H9 (cell line): ENCODE measurements around the gene B3GNT9. TPM values are rescaled to one million over a fixed set of nuclear protein-coding genes. Genes with fewer than 3 reads are reported as not detected.

ENCODE experiments used
- DNase-seq: peaks from one replicate; pipeline ENCODE4 v3.0.0-alpha.2; 2017
- H2AFZ ChIP-seq: one replicate; pipeline ENCODE4 v1.6.1; 2013; ENCODE audit warnings: mild to moderate bottlenecking, low read length, control low read depth, moderate library complexity
- H2AK5ac ChIP-seq: 2 replicates; pipeline ENCODE4 v1.6.1; 2013; ENCODE audit warnings: low read length, control low read depth, mixed read lengths; ENCODE audit not compliant: insufficient read length
- H2BK120ac ChIP-seq: one replicate; pipeline ENCODE4 v1.6.1; 2013; ENCODE audit warnings: low read depth, mild to moderate bottlenecking, low read length, control low read depth, inconsistent platforms; ENCODE audit not compliant: poor library complexity, severe bottlenecking
- H2BK12ac ChIP-seq: 2 replicates; pipeline ENCODE4 v1.6.1; 2013; ENCODE audit warnings: low read length, control low read depth, mixed read lengths, low read depth; ENCODE audit not compliant: insufficient read length
- H2BK15ac ChIP-seq: 2 replicates; pipeline ENCODE4 v1.6.1; 2013; ENCODE audit warnings: low read depth, low read length, control low read depth
- H2BK20ac ChIP-seq: one replicate; pipeline ENCODE4 v1.6.1; 2013; ENCODE audit warnings: low read depth, mild to moderate bottlenecking, low read length, control low read depth, inconsistent platforms; ENCODE audit not compliant: poor library complexity, severe bottlenecking
- H2BK5ac ChIP-seq: 2 replicates; pipeline ENCODE4 v1.6.1; 2013; ENCODE audit warnings: low read length, control low read depth, mixed read lengths; ENCODE audit not compliant: insufficient read length
- H3K14ac ChIP-seq: 2 replicates; pipeline ENCODE4 v1.6.1; 2013; ENCODE audit warnings: low read length, control low read depth; ENCODE audit not compliant: insufficient read depth
- H3K18ac ChIP-seq: 2 replicates; pipeline ENCODE4 v1.6.1; 2013; ENCODE audit warnings: low read depth, mild to moderate bottlenecking, mixed read lengths, low read length, control low read depth; ENCODE audit not compliant: insufficient read length
- H3K23ac ChIP-seq: 2 replicates; pipeline ENCODE4 v1.6.1; 2013; ENCODE audit warnings: low read length, control low read depth, mixed read lengths, low read depth; ENCODE audit not compliant: insufficient read length
- H3K23me2 ChIP-seq: 2 replicates; pipeline ENCODE4 v1.6.1; 2013; ENCODE audit warnings: low read depth, mild to moderate bottlenecking, mixed read lengths, low read length, control low read depth; ENCODE audit not compliant: insufficient read length, poor library complexity, severe bottlenecking
- H3K27ac ChIP-seq: 2 replicates; pipeline ENCODE4 v1.5.1; 2013; ENCODE audit warnings: low read length, control low read depth, mixed read lengths, low read depth; ENCODE audit not compliant: insufficient read length
- H3K27me3 ChIP-seq: 2 replicates; pipeline ENCODE4 v1.6.1; 2013; ENCODE audit warnings: low read length, control low read depth, inconsistent platforms; ENCODE audit not compliant: insufficient read depth
- H3K4ac ChIP-seq: 2 replicates; pipeline ENCODE4 v1.6.1; 2013; ENCODE audit warnings: low read depth, mild to moderate bottlenecking, control low read depth, inconsistent platforms, low read length, moderate library complexity
- H3K4me1 ChIP-seq: 2 replicates; pipeline ENCODE4 v1.6.1; 2013; ENCODE audit warnings: low read length, control low read depth, inconsistent platforms; ENCODE audit not compliant: insufficient read depth
- H3K4me2 ChIP-seq: 2 replicates; pipeline ENCODE4 v1.6.1; 2013; ENCODE audit warnings: low read length, control low read depth, mixed read lengths; ENCODE audit not compliant: insufficient read length, insufficient read depth
- H3K56ac ChIP-seq: 2 replicates; pipeline ENCODE4 v1.6.1; 2013; ENCODE audit warnings: low read depth, mild to moderate bottlenecking, mixed read lengths, low read length, control low read depth; ENCODE audit not compliant: insufficient read length
- H3K79me1 ChIP-seq: 2 replicates; pipeline ENCODE4 v1.6.1; 2013; ENCODE audit warnings: low read depth, mild to moderate bottlenecking, moderate library complexity, low read length, control low read depth, inconsistent platforms; ENCODE audit not compliant: insufficient read depth, poor library complexity, severe bottlenecking
- H3K79me2 ChIP-seq: 2 replicates; pipeline ENCODE4 v1.6.1; 2013; ENCODE audit warnings: low read length, control low read depth, inconsistent platforms; ENCODE audit not compliant: insufficient read depth
- H3K9ac ChIP-seq: 2 replicates; pipeline ENCODE4 v1.6.1; 2013; ENCODE audit warnings: low read length, control low read depth, mixed read lengths; ENCODE audit not compliant: insufficient read length; ENCODE audit errors: extremely low read depth
- H3K9me3 ChIP-seq: one replicate; pipeline ENCODE4 v1.6.1; 2013; ENCODE audit warnings: low read depth, low read length, inconsistent platforms; ENCODE audit not compliant: control insufficient read depth
- H3T11ph ChIP-seq: one replicate; pipeline ENCODE4 v1.6.1; 2013; ENCODE audit warnings: mild to moderate bottlenecking, low read length, control low read depth, inconsistent platforms
- H4K20me1 ChIP-seq: one replicate; pipeline ENCODE4 v1.6.1; 2013; ENCODE audit not compliant: control insufficient read depth, insufficient read length, insufficient read depth
- H4K5ac ChIP-seq: 2 replicates; pipeline ENCODE4 v1.6.1; 2013; ENCODE audit warnings: low read depth, mild to moderate bottlenecking, mixed read lengths, low read length, control low read depth; ENCODE audit not compliant: insufficient read length
- H4K8ac ChIP-seq: replicated peaks from 2 replicates; pipeline ENCODE4 v1.6.1; 2013; ENCODE audit warnings: low read length, control low read depth, mixed read lengths, low read depth; ENCODE audit not compliant: insufficient read length
- H4K91ac ChIP-seq: 2 replicates; pipeline ENCODE4 v1.6.1; 2013; ENCODE audit warnings: low read depth, mild to moderate bottlenecking, moderate library complexity, mixed read lengths, low read length, control low read depth; ENCODE audit not compliant: insufficient read length
- H3K27ac Mint-ChIP-seq, 3 experiments: 2 replicates in 2 of 3; 3 replicates in 1 of 3; pipeline ENCODE4 v1.8.0; 2020 to 2021; ENCODE audit warnings: mixed read lengths in 3 of 3, mild to moderate bottlenecking in 1 of 3, moderate library complexity in 1 of 3
- H3K27me3 Mint-ChIP-seq: 2 replicates; pipeline ENCODE4 v1.8.0; 2021; ENCODE audit warnings: low read depth, mild to moderate bottlenecking, moderate library complexity, mixed read lengths
- H3K36me3 Mint-ChIP-seq, 3 experiments: 2 replicates in 2 of 3; 3 replicates in 1 of 3; pipeline ENCODE4 v1.8.0; 2020 to 2021; ENCODE audit warnings: low read depth in 3 of 3, mixed read lengths in 3 of 3; ENCODE audit not compliant: insufficient read depth in 1 of 3
- H3K4me1 Mint-ChIP-seq, 2 experiments: 2 replicates each; pipeline ENCODE4 v1.8.0; 2020; ENCODE audit warnings: mixed read lengths in 2 of 2
- H3K4me3 Mint-ChIP-seq, 2 experiments: 2 replicates in 1 of 2; 3 replicates in 1 of 2; pipeline ENCODE4 v1.8.0; 2020 to 2021; ENCODE audit warnings: mild to moderate bottlenecking in 2 of 2, mixed read lengths in 2 of 2, moderate library complexity in 1 of 2
- H3K9me3 Mint-ChIP-seq, 2 experiments: 2 replicates in 1 of 2; 3 replicates in 1 of 2; pipeline ENCODE4 v1.8.0; 2020; ENCODE audit warnings: mild to moderate bottlenecking in 2 of 2, mixed read lengths in 2 of 2, moderate library complexity in 1 of 2
- CTCF ChIP-seq: fragments of 200-600 bp; sonication (generic); conservative IDR thresholded peaks from 3 replicates; pipeline ENCODE4 v1.8.0; 2021; ENCODE audit warnings: antibody characterized with exemption, mild to moderate bottlenecking
- WGBS: extraction: QIAGEN DNeasy Blood & Tissue Kit; methylation state at CpG from one replicate; pipeline ENCODE4 v1.1.7; 2013; ENCODE audit warnings: missing lambda C conversion rate, low lambda C conversion rate, mixed read lengths; ENCODE audit not compliant: insufficient read length; ENCODE audit errors: extremely low coverage; 5-methylcytosine and 5-hydroxymethylcytosine counted together
- total RNA-seq: library from RNA; stranded (reverse); gene quantifications from 2 replicates; pipeline ENCODE4 v1.2.1, GENCODE V29; 2021

The B3GNT9 gene
- total RNA-seq, 1 experiment from 2014 or later: 11.2 TPM

- Histone ChIP-seq H2AFZ (no peak overlapping the region), H2AK5ac (no peak overlapping the region), H4K5ac (no peak overlapping the region), H4K20me1 (no peaks in the 10 kb centered on the region), H3K4me2 (peak overlapping the region; percentile 58), H3K4ac (no peak overlapping the region), H3K23me2 (peaks cover 22% of the 10 kb centered on the region), H3K27me3 (peaks cover 29% of the 10 kb centered on the region; the same call in 1 of the 2 replicates), H3K14ac (no peak overlapping the region), H4K8ac (no peak overlapping the region), H2BK20ac (no peak overlapping the region), H3K56ac (no peak overlapping the region), H3K79me2 (no peaks in the 10 kb centered on the region), H3T11ph (no peak overlapping the region), H2BK5ac (no peak overlapping the region), H3K18ac (no peak overlapping the region), H3K23ac (no peak overlapping the region), H3K79me1 (no peaks in the 10 kb centered on the region), H3K4me1 (peaks cover 5% of the 10 kb centered on the region; the same call in 1 of the 2 replicates), H3K27ac (no peak overlapping the region), H3K9ac (no peak overlapping the region), H2BK15ac (no peak overlapping the region), H4K91ac (no peak overlapping the region), H3K9me3 (no peaks in the 10 kb centered on the region), H2BK120ac (no peak overlapping the region), H2BK12ac (no peak overlapping the region)
- H3K27me3 Mint-ChIP-seq: peaks cover 70% of the 10 kb centered on the region
- peaks cover 39 to 42% of the 10 kb centered on the region in 2 experiments for H3K4me1 Mint-ChIP-seq
- peaks cover 0 to 7% (median 6%) of the 10 kb centered on the region in 3 experiments; a peak in 2 of 7 replicates for H3K36me3 Mint-ChIP-seq
- WGBS: no CpG with 5 or more reads among the region's 31 CpGs
- H3K9me3 Mint-ChIP-seq: no peaks in the 10 kb centered on the region; a peak in 1 of 5 replicates
- DNase-seq: no peak
- no peak overlapping the region for H3K27ac Mint-ChIP-seq
- peak overlapping the region in 1 of 2 experiments; percentile 15; a peak in 1 of 5 replicates for H3K4me3 Mint-ChIP-seq
- no peak for TF ChIP-seq CTCF
Observed at GRCh38 chr16:67174706-67175231, 24.0 kb upstream of the B3GNT9 start.
